ENCODE results near the gene PCYT2. TPM values are rescaled to one million over a fixed set of nuclear protein-coding genes. Genes with fewer than 3 reads are reported as not detected.
A peak's percentile ranks its signal among the peaks of the same experiment; 100 is the strongest.

The PCYT2 gene
- total and polyA plus RNA-seq, 9 of the 15 experiments (the other 6 are each of a cell fraction or from before 2014, with no cell fraction given): 0.92 to 134 (median 82.5) TPM

DNA sequence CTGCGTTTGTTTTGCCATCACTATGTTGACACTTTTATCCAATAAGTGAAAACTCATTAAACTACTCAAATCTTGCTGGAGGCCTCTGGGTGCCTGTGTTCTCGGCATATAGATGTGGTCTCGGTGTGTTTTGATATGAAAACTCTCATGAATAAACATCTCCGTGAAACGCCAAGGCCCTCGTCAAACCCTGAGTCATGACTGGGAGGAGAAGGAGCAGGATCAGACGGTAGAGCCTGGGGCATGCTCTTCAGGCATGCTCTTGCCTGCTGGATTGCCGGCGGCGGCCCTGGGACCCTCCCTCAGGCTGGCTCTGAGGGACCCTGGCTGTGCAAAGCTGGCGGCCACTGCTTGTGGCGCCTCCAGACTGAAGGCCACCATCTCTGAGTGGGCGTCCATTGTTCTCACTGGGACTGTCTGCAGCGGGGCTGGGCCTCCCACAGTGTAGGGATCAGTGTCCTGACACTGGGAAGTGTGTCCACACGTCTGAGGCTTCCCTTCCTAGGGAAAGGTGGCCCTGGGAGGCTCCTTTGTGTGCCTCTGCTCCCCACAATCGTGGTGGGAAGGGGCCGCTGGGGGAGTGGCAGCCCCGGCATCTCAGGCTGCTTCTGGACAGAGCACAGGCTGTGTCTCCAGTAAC is 10.9 kb downstream of the PCYT2 start (continued):
- TF ChIP-seq, protein P1, sequence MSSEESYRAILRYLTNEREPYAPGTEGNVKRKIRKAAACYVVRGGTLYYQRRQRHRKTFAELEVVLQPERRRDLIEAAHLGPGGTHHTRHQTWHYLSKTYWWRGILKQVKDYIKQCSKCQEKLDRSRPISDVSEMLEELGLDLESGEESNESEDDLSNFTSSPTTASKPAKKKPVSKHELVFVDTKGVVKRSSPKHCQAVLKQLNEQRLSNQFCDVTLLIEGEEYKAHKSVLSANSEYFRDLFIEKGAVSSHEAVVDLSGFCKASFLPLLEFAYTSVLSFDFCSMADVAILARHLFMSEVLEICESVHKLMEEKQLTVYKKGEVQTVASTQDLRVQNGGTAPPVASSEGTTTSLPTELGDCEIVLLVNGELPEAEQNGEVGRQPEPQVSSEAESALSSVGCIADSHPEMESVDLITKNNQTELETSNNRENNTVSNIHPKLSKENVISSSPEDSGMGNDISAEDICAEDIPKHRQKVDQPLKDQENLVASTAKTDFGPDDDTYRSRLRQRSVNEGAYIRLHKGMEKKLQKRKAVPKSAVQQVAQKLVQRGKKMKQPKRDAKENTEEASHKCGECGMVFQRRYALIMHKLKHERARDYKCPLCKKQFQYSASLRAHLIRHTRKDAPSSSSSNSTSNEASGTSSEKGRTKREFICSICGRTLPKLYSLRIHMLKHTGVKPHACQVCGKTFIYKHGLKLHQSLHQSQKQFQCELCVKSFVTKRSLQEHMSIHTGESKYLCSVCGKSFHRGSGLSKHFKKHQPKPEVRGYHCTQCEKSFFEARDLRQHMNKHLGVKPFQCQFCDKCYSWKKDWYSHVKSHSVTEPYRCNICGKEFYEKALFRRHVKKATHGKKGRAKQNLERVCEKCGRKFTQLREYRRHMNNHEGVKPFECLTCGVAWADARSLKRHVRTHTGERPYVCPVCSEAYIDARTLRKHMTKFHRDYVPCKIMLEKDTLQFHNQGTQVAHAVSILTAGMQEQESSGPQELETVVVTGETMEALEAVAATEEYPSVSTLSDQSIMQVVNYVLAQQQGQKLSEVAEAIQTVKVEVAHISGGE (CRISPR knock-in tag; IDR thresholded peaks at IDR 0.05): no peak
- peak; percentile 8 for TF ChIP-seq RBM22 (IDR thresholded peaks at IDR 0.05; ENCODE audit: low read depth, low read length, poor library complexity, severe bottlenecking)
- TF ChIP-seq, protein P2, sequence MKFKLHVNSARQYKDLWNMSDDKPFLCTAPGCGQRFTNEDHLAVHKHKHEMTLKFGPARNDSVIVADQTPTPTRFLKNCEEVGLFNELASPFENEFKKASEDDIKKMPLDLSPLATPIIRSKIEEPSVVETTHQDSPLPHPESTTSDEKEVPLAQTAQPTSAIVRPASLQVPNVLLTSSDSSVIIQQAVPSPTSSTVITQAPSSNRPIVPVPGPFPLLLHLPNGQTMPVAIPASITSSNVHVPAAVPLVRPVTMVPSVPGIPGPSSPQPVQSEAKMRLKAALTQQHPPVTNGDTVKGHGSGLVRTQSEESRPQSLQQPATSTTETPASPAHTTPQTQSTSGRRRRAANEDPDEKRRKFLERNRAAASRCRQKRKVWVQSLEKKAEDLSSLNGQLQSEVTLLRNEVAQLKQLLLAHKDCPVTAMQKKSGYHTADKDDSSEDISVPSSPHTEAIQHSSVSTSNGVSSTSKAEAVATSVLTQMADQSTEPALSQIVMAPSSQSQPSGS (CRISPR knock-in tag; IDR thresholded peaks at IDR 0.05): no peak
- TF ChIP-seq ZNF224 (CRISPR knock-in tag; IDR thresholded peaks at IDR 0.05): no peak
- no peak for TF ChIP-seq ZNF165 (CRISPR knock-in tag; IDR thresholded peaks at IDR 0.05; ENCODE audit: borderline replicate concordance)
- TF ChIP-seq TAF1 (IDR thresholded peaks at IDR 0.05; ENCODE audit: control insufficient read depth, extremely low read depth, insufficient read depth, low read length, severe bottlenecking): no peak
- TF ChIP-seq PTBP1 (IDR thresholded peaks at IDR 0.05; ENCODE audit: low read depth, low read length): no peak
- no peak for TF ChIP-seq TRIM28 (IDR thresholded peaks at IDR 0.05)
- peak; percentile 13 for TF ChIP-seq SIRT6 (IDR thresholded peaks at IDR 0.05; ENCODE audit: low read depth, low read length)
- TF ChIP-seq ZKSCAN1 (IDR thresholded peaks at IDR 0.05; ENCODE audit: low read depth, low read length): no peak
- TF ChIP-seq MTA1 (IDR thresholded peaks at IDR 0.05; ENCODE audit: borderline replicate concordance): no peak
- no peak for TF ChIP-seq CTBP1 (IDR thresholded peaks at IDR 0.05; ENCODE audit: borderline replicate concordance)
- no peak for TF ChIP-seq POLR3G (IDR thresholded peaks at IDR 0.05; ENCODE audit: extremely low read depth, insufficient read length, insufficient replicate concordance)
- no peak for TF ChIP-seq E2F3 (CRISPR knock-in tag; IDR thresholded peaks at IDR 0.05)
- TF ChIP-seq HDAC8 (tag; IDR thresholded peaks at IDR 0.05): no peak
- no peak for TF ChIP-seq KLF1 (tag; IDR thresholded peaks at IDR 0.05)
- no peak for TF ChIP-seq ATF7 (IDR thresholded peaks at IDR 0.05)
- TF ChIP-seq MEIS2 (IDR thresholded peaks at IDR 0.05; ENCODE audit: partially characterized antibody): no peak
- TF ChIP-seq ZNF707 (CRISPR knock-in tag; conservative IDR thresholded peaks at IDR 0.05): no peak
- no peak for TF ChIP-seq ZBTB17 (CRISPR knock-in tag; IDR thresholded peaks at IDR 0.05)
- no peak for TF ChIP-seq MYBL2 (IDR thresholded peaks at IDR 0.05; ENCODE audit: low read depth)
- TF ChIP-seq MYBL2 (CRISPR knock-in tag; IDR thresholded peaks at IDR 0.05; ENCODE audit: borderline replicate concordance): no peak
- 0 out of 2 replicates have a peak, but pooled peaks have one; percentile 15 for TF ChIP-seq POLR2G (IDR thresholded peaks at IDR 0.05; ENCODE audit: low read depth, low read length)
- no peak for TF ChIP-seq EGR1 (conservative IDR thresholded peaks at IDR 0.05)
- no peak for TF ChIP-seq RBM25 (IDR thresholded peaks at IDR 0.05; ENCODE audit: low read depth, low read length, severe bottlenecking)
- peak; percentile 42 for TF ChIP-seq POLR2A (conservative IDR thresholded peaks at IDR 0.05)
- no peak for TF ChIP-seq HNRNPLL (IDR thresholded peaks at IDR 0.05; ENCODE audit: low read depth, low read length, poor library complexity, severe bottlenecking)
